ENCODE data around the gene HSP90AA1. TPM values are rescaled to one million over a fixed set of nuclear protein-coding genes. Genes with fewer than 3 reads are reported as not detected.
A peak's percentile ranks its signal among the peaks of the same experiment; 100 is the strongest.
"Not testable (repeated sequence)": the region's sequence is repeated elsewhere in the genome, so short reads cannot be mapped to it uniquely, and the experiment has no call there.

HSP90AA1 gene
- total and polyA plus RNA-seq, 11 donors = 351 to 956 (median 427) TPM

DNA sequence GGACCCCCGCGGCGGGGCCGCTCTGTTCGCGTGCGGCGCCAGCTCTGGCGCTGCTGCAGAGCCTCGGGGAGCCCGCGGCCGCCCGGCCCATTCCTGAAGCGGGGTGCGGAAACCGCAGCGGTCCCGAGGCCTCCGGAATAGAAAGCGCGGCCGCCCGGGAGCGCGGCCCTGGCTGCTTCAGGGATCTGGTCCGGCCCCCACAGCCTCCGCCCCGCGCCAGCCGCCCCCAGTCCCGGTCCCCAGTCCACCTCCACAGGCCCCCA lies 204 bp downstream of the HSP90AA1 start:
- TF ChIP-seq, protein P1, sequence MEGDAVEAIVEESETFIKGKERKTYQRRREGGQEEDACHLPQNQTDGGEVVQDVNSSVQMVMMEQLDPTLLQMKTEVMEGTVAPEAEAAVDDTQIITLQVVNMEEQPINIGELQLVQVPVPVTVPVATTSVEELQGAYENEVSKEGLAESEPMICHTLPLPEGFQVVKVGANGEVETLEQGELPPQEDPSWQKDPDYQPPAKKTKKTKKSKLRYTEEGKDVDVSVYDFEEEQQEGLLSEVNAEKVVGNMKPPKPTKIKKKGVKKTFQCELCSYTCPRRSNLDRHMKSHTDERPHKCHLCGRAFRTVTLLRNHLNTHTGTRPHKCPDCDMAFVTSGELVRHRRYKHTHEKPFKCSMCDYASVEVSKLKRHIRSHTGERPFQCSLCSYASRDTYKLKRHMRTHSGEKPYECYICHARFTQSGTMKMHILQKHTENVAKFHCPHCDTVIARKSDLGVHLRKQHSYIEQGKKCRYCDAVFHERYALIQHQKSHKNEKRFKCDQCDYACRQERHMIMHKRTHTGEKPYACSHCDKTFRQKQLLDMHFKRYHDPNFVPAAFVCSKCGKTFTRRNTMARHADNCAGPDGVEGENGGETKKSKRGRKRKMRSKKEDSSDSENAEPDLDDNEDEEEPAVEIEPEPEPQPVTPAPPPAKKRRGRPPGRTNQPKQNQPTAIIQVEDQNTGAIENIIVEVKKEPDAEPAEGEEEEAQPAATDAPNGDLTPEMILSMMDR (IDR thresholded peaks at IDR 0.05) = no peak
- no peak for TF ChIP-seq POLR2A (IDR thresholded peaks at IDR 0.05)
- Histone ChIP-seq H3K4me1 (peaks cover 14 to 58% (median 41%) of the 10 kb centered on the region in 12 donors), H3K4me3 (peak overlapping the region; percentile 73 to 99 (median 92)), H3K9me3 (no peaks in the 10 kb centered on the region), H3K36me3 (peaks cover 2 to 45% (median 42%) of the 10 kb centered on the region in 9 donors), H3K27ac (peak overlapping the region; percentile 98 to 100 (median 100)), H3K27me3 (no peaks in the 10 kb centered on the region)
- 0 to 1% (median 1%) methylated on average over 1 to 32 of the region's 32 CpGs for WGBS, 4 donors
- intact Hi-C loops (cut with DNase I) = loop anchor here in 6 of 10 donors (5.0 to 10.0 kb wide), 7 partner anchors 51 to 231 kb away; partner anchors contain the start of genes DYNC1H1 (in 2 of the 6), ZNF839 (in 2 of the 6) and WDR20 (in 1 of the 6)
- DNase-seq = no peak
- peak in 1 of 4 donors; percentile 15 for ATAC-seq

DNA sequence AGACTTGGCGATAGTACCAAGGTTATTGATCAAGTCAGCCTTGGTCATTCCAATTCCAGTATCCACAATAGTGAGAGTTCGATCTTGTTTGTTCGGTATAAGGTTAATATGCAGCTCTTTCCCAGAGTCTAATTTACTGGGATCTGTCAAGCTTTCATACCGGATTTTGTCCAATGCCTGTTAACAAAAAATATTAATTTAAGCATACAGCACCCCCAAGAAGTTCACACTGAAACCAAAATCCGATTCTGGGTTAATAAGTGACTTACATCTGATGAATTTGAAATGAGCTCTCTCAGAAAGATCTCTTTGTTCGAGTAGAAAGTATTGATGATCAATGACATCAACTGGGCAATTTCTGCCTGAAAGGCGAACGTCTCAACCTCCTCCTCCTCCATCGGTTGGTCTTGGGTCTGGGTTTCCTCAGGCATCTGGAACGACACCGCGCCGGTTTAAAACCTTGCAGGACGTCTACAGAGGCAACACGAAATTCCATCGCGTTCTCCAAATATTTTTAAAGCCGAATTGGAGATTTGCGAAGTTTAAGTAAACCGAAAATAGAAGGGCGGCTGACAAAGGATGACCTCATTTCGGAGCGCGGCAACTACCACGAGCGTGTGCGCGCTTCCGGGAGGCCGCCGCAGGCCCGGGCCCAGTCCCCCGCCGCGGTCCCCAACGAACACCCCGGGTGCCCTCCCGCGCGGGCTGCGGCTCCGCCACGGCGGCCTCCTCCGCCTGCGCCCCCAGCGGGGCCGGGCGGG lies 716 bp downstream of the HSP90AA1 start:
- DNase-seq (peak in 4 of 5 donors; percentile 58 to 70 (median 68)), ATAC-seq (peak in 3 of 4 donors; percentile 13 to 39 (median 27))
- peak overlapping the region; percentile 73 to 99 (median 92) for H3K4me3 ChIP-seq
- H3K27ac ChIP-seq = peak overlapping the region; percentile 98 to 100 (median 100)
- H3K36me3 ChIP-seq = peaks cover 2 to 50% (median 47%) of the 10 kb centered on the region in 9 donors
- H3K27me3 ChIP-seq = no peaks in the 10 kb centered on the region
- peaks cover 14 to 63% (median 43%) of the 10 kb centered on the region in 12 donors for H3K4me1 ChIP-seq
- intact Hi-C loops (cut with DNase I) = loop anchor here in 6 of 10 donors (5.0 to 10.0 kb wide), 7 partner anchors 51 to 231 kb away; partner anchors contain the start of genes DYNC1H1 (in 2 of the 6), ZNF839 (in 2 of the 6) and WDR20 (in 1 of the 6)
- 2 to 7% (median 2%) methylated on average over 8 to 49 of the region's 49 CpGs for WGBS, 4 donors
- no peak for TF ChIP-seq POLR2A (IDR thresholded peaks at IDR 0.05)
- TF ChIP-seq, protein P1 (IDR thresholded peaks at IDR 0.05) = no peak
- no peaks in the 10 kb centered on the region for H3K9me3 ChIP-seq

DNA sequence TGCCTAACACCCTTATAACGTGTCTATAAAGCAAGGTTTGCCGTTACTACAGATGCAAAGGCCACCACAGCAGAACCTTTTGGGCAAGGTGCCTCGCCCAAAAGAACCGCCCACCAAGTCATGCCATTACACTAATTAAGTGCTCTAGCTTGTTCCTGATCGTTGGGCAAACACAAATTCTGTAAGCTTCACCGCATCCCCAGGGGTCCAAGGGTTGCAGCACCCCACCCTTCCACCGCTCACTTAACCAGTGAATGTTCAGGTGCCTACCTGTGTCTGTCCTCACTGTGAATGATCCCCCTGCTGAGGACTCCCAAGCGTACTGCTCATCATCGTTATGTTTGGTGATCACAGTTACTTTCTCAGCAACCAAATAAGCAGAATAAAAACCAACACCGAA lies 1.4 kb downstream of the HSP90AA1 start:
- Histone ChIP-seq H3K27me3 (no peaks in the 10 kb centered on the region), H3K4me1 (peaks cover 14 to 63% (median 44%) of the 10 kb centered on the region in 12 donors), H3K27ac (peak overlapping the region in 6 of 12 donors; percentile 98 to 100 (median 100)), H3K36me3 (peaks cover 2 to 57% (median 53%) of the 10 kb centered on the region in 9 donors), H3K4me3 (peak overlapping the region in 11 of 12 donors; percentile 73 to 99 (median 94)), H3K9me3 (no peaks in the 10 kb centered on the region)
- ATAC-seq (no peak), DNase-seq (no peak)
- intact Hi-C loops (cut with DNase I) = loop anchor here in 6 of 10 donors (5.0 to 10.0 kb wide), 7 partner anchors 52 to 232 kb away; partner anchors contain the start of genes DYNC1H1 (in 2 of the 6), ZNF839 (in 2 of the 6) and WDR20 (in 1 of the 6)
- TF ChIP-seq, protein P1 (IDR thresholded peaks at IDR 0.05) = no peak
- no peak for TF ChIP-seq POLR2A (IDR thresholded peaks at IDR 0.05)
- WGBS, 4 donors = 24 to 41% (median 39%) methylated on average over 8 to 10 of the region's 10 CpGs

DNA sequence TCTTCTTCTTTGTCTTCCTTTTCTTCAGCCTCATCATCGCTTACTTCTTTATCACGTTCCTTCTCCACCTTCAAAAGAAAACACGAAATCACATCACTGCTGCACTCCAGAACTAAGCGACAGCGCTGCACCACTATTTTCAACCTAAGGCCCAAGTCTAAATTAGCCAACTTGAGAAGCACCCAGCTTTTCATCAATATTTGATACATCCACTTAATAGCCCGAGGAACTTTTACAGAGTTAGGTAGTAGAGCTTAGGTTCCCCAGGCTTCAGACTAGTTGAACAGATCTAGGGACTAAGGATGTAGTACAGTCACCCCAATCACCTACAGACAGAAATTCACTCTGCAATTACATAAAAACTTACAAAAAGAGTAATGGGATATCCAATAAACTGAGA lies 1.9 kb downstream of the HSP90AA1 start:
- Histone ChIP-seq H3K27ac (peak overlapping the region in 1 of 12 donors; percentile 100), H3K36me3 (peaks cover 2 to 62% (median 59%) of the 10 kb centered on the region in 9 donors), H3K4me1 (peaks cover 14 to 63% (median 44%) of the 10 kb centered on the region in 12 donors), H3K9me3 (no peaks in the 10 kb centered on the region), H3K27me3 (no peaks in the 10 kb centered on the region), H3K4me3 (peak overlapping the region in 8 of 12 donors; percentile 82 to 96 (median 94))
- ATAC-seq = no peak
- WGBS, 4 donors = 78 to 84% (median 79%) methylated on average over 6 of the region's 6 CpGs
- TF ChIP-seq POLR2A (IDR thresholded peaks at IDR 0.05) = no peak
- TF ChIP-seq, protein P1 (IDR thresholded peaks at IDR 0.05) = no peak
- intact Hi-C loops (cut with DNase I) = loop anchor here in 6 of 10 donors (5.0 to 10.0 kb wide), 7 partner anchors 52 to 232 kb away; partner anchors contain the start of genes DYNC1H1 (in 2 of the 6), ZNF839 (in 2 of the 6) and WDR20 (in 1 of the 6)
- no peak for DNase-seq

DNA sequence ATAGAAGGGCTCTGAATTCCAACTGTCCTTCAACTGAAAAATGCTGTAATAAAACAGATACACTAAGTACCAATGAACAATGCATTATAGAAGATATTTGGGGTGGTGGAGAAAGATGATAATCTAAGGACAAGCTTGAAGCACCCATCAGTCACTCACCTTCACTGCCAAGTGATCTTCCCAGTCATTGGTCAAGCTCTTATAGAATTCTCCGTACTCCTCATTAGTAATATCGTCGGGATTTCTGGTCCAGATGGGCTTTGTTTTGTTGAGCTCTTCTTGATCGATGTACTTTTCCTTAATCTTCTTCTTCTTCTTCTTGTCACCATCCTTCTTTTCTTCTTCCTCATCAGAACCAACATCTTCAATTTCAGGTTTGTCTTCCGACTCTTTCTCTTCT lies 2.3 kb downstream of the HSP90AA1 start:
- H3K9me3 ChIP-seq, ATAC-seq, H3K27ac ChIP-seq, H3K27me3 ChIP-seq, DNase-seq: not testable (repeated sequence)
- H3K36me3 ChIP-seq = peaks cover 2 to 66% (median 63%) of the 10 kb centered on the region in 9 donors
- peak overlapping the region in 5 of 12 donors; percentile 3 to 96 (median 87) for H3K4me3 ChIP-seq
- 82 to 87% (median 85%) methylated on average over 5 of the region's 5 CpGs for WGBS, 4 donors
- intact Hi-C loops (cut with DNase I) = loop anchor here in 4 of 10 donors (10.0 kb wide), 3 partner anchors 120 to 230 kb away; partner anchors contain the start of genes DYNC1H1 (in 1 of the 4) and ZNF839 (in 1 of the 4)
- H3K4me1 ChIP-seq = peaks cover 14 to 63% (median 44%) of the 10 kb centered on the region in 12 donors

All from heart left ventricle (tissue), 16 donors.